HepG2 (cell line): ENCODE data around the gene L1CAM. TPM values are rescaled to one million over a fixed set of nuclear protein-coding genes. Genes with fewer than 3 reads are reported as not detected.

Experiments used
- ATAC-seq: fragments of 200-7000 bp; cut with Tn5 transposase; 3 replicates; pipeline ENCODE4 v1.9.1; 2020; ENCODE audit warnings: mild to moderate bottlenecking, moderate library complexity
- BruUV-seq: library from RNA; stranded (reverse); fragments of 400-500 nt; replicated peaks from 2 replicates; lab custom pipeline; 2021; lab: Mats Ljungman, UMichigan
- CTCF ChIA-PET: fragments of 300-600 bp; formaldehyde crosslinking; extraction: SDS; loops from one replicate; lab custom pipeline; 2021; ENCODE audit warnings: low total read pairs, inconsistent platforms, low intra/inter-chr PET ratio; lab: Yijun Ruan, JAX
- POLR2A ChIA-PET: fragments of 350-600 bp; sonication (Branson Sonifier 250); formaldehyde crosslinking; loops from one replicate; lab custom pipeline; 2020; ENCODE audit warnings: antibody characterized with exemption, inconsistent platforms; lab: Yijun Ruan, JAX
- DNase-seq: peaks from one replicate; pipeline ENCODE4 v3.0.0-alpha.2; 2015; ENCODE audit warnings: low spot score
- FAIRE-seq: peaks from 3 replicates; lab custom pipeline; 2011; peaks lifted over from hg19 to GRCh38; lab: Jason Lieb, UNC
- H2AFZ ChIP-seq: one replicate; pipeline ENCODE4 v1.6.1; 2011; ENCODE audit warnings: low read length, inconsistent platforms
- H3K27ac ChIP-seq: fragments of 300-600 bp; 3 replicates; pipeline ENCODE4 v1.8.0; 2011; ENCODE audit warnings: mixed run types, mild to moderate bottlenecking, mixed read lengths, low read length, inconsistent platforms; ENCODE audit not compliant: insufficient read depth; ENCODE audit errors: extremely low read length
- H3K27me3 ChIP-seq, 2 experiments: fragments of 200-600 bp in 1 of 2; 2 replicates in 1 of 2; 3 replicates in 1 of 2; pipeline versions ENCODE4 v1.6.0 to v1.8.0; 2011; ENCODE audit warnings: low read length in 2 of 2, mild to moderate bottlenecking in 2 of 2, moderate library complexity in 2 of 2, inconsistent platforms in 1 of 2; ENCODE audit not compliant: insufficient read depth in 2 of 2, control insufficient read depth in 1 of 2
- H3K36me3 ChIP-seq, 2 experiments: fragments of 200-600 bp in 1 of 2; replicated peaks in 1 of 2; 2 replicates in 1 of 2; 3 replicates in 1 of 2; pipeline versions ENCODE4 v1.5.1 to v1.8.0; 2011; ENCODE audit warnings: low read length in 2 of 2, inconsistent platforms in 1 of 2; ENCODE audit not compliant: insufficient read depth in 2 of 2, control insufficient read depth in 1 of 2
- H3K4me1 ChIP-seq: 2 replicates; pipeline ENCODE4 v1.5.1; 2012; ENCODE audit warnings: low read length, inconsistent platforms; ENCODE audit not compliant: insufficient read depth
- H3K4me2 ChIP-seq: 2 replicates; pipeline ENCODE4 v1.6.0; 2011; ENCODE audit warnings: low read depth, low read length, inconsistent platforms
- H3K4me3 ChIP-seq, 3 experiments: fragments of 200-600 bp in 1 of 3; sonication (generic), shearing (Covaris generic) in 1 of 3; replicated peaks in 1 of 3; 2 replicates each; pipeline ENCODE4 v1.5.1; 2011 to 2016; ENCODE audit warnings: low read length in 3 of 3, inconsistent platforms in 2 of 3, low read depth in 2 of 3, mild to moderate bottlenecking in 2 of 3, control low read depth in 1 of 3, mixed read lengths in 1 of 3; ENCODE audit not compliant: insufficient read depth in 1 of 3
- H3K79me2 ChIP-seq: one replicate; pipeline ENCODE4 v1.6.1; 2011; ENCODE audit warnings: low read length, inconsistent platforms; ENCODE audit not compliant: insufficient read depth
- H3K9ac ChIP-seq: 2 replicates; pipeline ENCODE4 v1.6.0; 2011; ENCODE audit warnings: mild to moderate bottlenecking, low read depth, low read length, inconsistent platforms; ENCODE audit not compliant: insufficient read depth
- H3K9me3 ChIP-seq: 2 replicates; pipeline ENCODE4 v1.5.1; 2012; ENCODE audit warnings: mild to moderate bottlenecking, low read length
- H4K20me1 ChIP-seq: 2 replicates; pipeline ENCODE4 v1.6.0; 2011; ENCODE audit warnings: inconsistent platforms, mild to moderate bottlenecking, low read length, moderate library complexity; ENCODE audit not compliant: insufficient read depth
- FLYWCH1 ChIP-seq: sonication (generic); formaldehyde crosslinking; IDR thresholded peaks from 2 replicates; pipeline ENCODE4 v1.8.1; 2023; ENCODE audit warnings: mild to moderate bottlenecking, missing genetic modification reagents
- FOXK1 ChIP-seq: sonication (generic); formaldehyde crosslinking; IDR thresholded peaks from 2 replicates; pipeline ENCODE4 v1.4.0; 2020; ENCODE audit warnings: low read depth, missing genetic modification reagents, borderline replicate concordance
- JDP2 ChIP-seq: sonication (generic); formaldehyde crosslinking; IDR thresholded peaks from 2 replicates; pipeline ENCODE4 v1.8.1; 2022; ENCODE audit warnings: missing genetic modification reagents, borderline replicate concordance
- MEIS2 ChIP-seq: sonication (generic); formaldehyde crosslinking; IDR thresholded peaks from 2 replicates; pipeline ENCODE4 v1.9.0; 2021; ENCODE audit warnings: mild to moderate bottlenecking, missing genetic modification reagents
- NFE2L2 ChIP-seq: fragments of 150-350 bp; IDR thresholded peaks from 2 replicates; pipeline ENCODE4 v1.6.1; 2014; ENCODE audit warnings: low read length
- PITX1 ChIP-seq: sonication (generic); formaldehyde crosslinking; IDR thresholded peaks from 2 replicates; pipeline ENCODE4 v1.5.1; 2020; ENCODE audit warnings: mild to moderate bottlenecking, missing genetic modification reagents
- XBP1 ChIP-seq: sonication (generic); formaldehyde crosslinking; IDR thresholded peaks from 2 replicates; pipeline ENCODE4 v1.5.0; 2020; ENCODE audit warnings: missing genetic modification reagents
- XRCC5 ChIP-seq: fragments of 200-400 bp; formaldehyde crosslinking; optimal IDR thresholded peaks from 2 replicates; pipeline ENCODE3; 2017; ENCODE audit warnings: mild to moderate bottlenecking, low read length
- ZNF567 ChIP-seq: sonication (generic); formaldehyde crosslinking; IDR thresholded peaks from 2 replicates; pipeline ENCODE4 v1.8.1; 2023; ENCODE audit warnings: mild to moderate bottlenecking, missing genetic modification reagents, borderline replicate concordance
- ZNF841 ChIP-seq: sonication (generic); formaldehyde crosslinking; IDR thresholded peaks from 2 replicates; pipeline ENCODE4 v1.8.1; 2023; ENCODE audit warnings: missing genetic modification reagents, borderline replicate concordance
- WGBS: methylation state at CpG from one replicate; pipeline ENCODE4 v1.1.6; 2017; ENCODE audit warnings: low lambda C conversion rate; 5-methylcytosine and 5-hydroxymethylcytosine counted together
- in situ Hi-C: cut with HindIII; loops from 2 replicates; pipeline ENCODE4 v1.10.0; 2017; ENCODE audit warnings: low pct_unique_long_range_greater_than_20kb; ENCODE audit not compliant: extremely low pct_ligation_motif_present
- intact Hi-C: fragments of 100-400 bp; cut with micrococcal nuclease; formaldehyde crosslinking; loops from one replicate; pipeline ENCODE4 v1.10.0; 2022; ENCODE audit not compliant: unreplicated experiment
- polyA plus RNA-seq, 8 experiments: library from polyadenylated mRNA; depleted of rRNA in 3 of 8; stranded (reverse) in 7 of 8; unstranded in 1 of 8; fragments of >200 nt; fragmentation: Illumina TruSeq in 4 of 8; extraction: Trizol in 4 of 8; gene quantifications; 2 replicates each; pipeline versions ENCODE4 v1.2.1 to v1.2.3, GENCODE V29; 2011 to 2016; ENCODE audit warnings: low read depth in 4 of 8, missing spikeins in 1 of 8, mixed read lengths in 1 of 8; ENCODE audit not compliant: insufficient read depth in 1 of 8
- total RNA-seq, 5 experiments: library from RNA; depleted of rRNA; stranded (reverse); fragments of >200 nt; fragmentation: Illumina TruSeq; extraction: Trizol; gene quantifications; 2 replicates each; pipeline ENCODE4 v1.2.3, GENCODE V29; 2016; ENCODE audit warnings: low read depth in 1 of 5
- TF ChIP-seq, protein P1 (sequence below): sonication (generic); formaldehyde crosslinking; IDR thresholded peaks from 2 replicates; pipeline ENCODE4 v1.5.1; 2020; ENCODE audit warnings: mild to moderate bottlenecking, missing genetic modification reagents, moderate library complexity
- TF ChIP-seq, protein P2 (sequence below): sonication (generic); formaldehyde crosslinking; IDR thresholded peaks from 2 replicates; pipeline ENCODE4 v1.5.0; 2020; ENCODE audit warnings: missing genetic modification reagents
- TF ChIP-seq, protein P3 (sequence below): sonication (generic); formaldehyde crosslinking; IDR thresholded peaks from 2 replicates; pipeline ENCODE4 v1.5.1; 2020; ENCODE audit warnings: missing genetic modification reagents, mild to moderate bottlenecking, borderline replicate concordance

The L1CAM gene
- total and polyA plus RNA-seq, 2 of the 13 experiments (the other 11 are each of a cell fraction or from before 2014, with no cell fraction given): 1.4 to 2.0 TPM

DNA sequence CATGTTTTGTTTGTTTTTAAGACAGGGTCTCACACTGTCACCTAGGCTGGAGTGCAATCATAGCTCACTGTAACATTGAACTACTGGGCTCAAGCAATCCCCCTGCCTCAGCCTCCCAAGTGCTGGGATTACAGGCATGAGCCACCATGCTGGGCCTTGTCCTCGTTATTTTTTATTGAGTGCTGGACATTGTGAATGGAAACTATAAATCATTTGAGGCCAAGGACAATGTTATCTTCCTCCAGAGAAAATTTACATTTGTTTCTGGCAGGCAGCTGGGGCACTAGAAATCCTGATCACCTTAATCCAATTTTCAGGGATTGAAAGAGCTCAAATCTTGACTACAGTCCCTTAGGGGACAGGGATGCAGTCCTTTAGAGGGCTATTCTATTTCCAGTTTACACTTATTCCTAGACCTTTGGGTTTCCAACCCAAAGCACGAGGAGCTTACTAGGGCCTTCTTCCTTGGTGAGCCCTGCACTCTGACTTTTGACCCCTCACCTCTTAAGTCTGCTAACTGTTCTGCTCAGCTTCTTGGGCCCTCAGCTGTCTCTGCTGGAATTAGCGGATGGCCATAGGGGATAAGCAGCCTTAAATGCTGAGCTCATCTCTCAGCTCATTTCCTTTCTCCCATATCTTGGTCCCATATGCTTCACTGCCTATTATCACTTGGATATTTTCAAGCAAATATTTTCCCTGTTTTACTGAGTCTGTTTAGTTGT is 32.6 kb downstream of the L1CAM start (continued):
- no peak for TF ChIP-seq ZNF567 (CRISPR knock-in tag)

DNA sequence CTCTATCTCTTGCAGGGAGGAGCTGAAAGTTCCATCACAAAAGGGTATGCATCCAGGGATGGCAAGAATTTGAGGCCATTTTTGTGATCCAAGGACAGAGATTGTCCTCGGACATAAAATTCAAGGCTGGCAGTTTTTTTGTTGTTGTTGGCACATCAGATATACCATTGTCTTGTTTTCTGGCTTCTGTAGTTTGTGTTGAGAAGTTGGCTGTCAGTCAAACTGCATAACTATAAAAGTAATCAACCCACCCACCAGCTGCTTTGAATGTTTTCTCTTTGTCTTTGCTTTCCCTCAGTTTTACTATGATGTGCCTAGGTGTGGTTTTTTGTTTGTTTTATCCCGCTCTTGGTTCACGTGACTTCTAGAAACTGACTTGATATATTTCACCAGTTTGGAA is 34.0 kb downstream of the L1CAM start:
- CTCF ChIA-PET: no interaction called here
- in situ Hi-C loops: no loop called here
- no peak for TF ChIP-seq NFE2L2
- no peak for TF ChIP-seq XBP1 (CRISPR knock-in tag)
- TF ChIP-seq FOXK1 (CRISPR knock-in tag): no peak
- TF ChIP-seq, protein P1, sequence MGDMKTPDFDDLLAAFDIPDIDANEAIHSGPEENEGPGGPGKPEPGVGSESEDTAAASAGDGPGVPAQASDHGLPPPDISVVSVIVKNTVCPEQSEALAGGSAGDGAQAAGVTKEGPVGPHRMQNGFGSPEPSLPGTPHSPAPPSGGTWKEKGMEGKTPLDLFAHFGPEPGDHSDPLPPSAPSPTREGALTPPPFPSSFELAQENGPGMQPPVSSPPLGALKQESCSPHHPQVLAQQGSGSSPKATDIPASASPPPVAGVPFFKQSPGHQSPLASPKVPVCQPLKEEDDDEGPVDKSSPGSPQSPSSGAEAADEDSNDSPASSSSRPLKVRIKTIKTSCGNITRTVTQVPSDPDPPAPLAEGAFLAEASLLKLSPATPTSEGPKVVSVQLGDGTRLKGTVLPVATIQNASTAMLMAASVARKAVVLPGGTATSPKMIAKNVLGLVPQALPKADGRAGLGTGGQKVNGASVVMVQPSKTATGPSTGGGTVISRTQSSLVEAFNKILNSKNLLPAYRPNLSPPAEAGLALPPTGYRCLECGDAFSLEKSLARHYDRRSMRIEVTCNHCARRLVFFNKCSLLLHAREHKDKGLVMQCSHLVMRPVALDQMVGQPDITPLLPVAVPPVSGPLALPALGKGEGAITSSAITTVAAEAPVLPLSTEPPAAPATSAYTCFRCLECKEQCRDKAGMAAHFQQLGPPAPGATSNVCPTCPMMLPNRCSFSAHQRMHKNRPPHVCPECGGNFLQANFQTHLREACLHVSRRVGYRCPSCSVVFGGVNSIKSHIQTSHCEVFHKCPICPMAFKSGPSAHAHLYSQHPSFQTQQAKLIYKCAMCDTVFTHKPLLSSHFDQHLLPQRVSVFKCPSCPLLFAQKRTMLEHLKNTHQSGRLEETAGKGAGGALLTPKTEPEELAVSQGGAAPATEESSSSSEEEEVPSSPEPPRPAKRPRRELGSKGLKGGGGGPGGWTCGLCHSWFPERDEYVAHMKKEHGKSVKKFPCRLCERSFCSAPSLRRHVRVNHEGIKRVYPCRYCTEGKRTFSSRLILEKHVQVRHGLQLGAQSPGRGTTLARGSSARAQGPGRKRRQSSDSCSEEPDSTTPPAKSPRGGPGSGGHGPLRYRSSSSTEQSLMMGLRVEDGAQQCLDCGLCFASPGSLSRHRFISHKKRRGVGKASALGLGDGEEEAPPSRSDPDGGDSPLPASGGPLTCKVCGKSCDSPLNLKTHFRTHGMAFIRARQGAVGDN (CRISPR knock-in tag): no peak
- TF ChIP-seq JDP2 (CRISPR knock-in tag): no peak
- TF ChIP-seq PITX1: no peak
- no peak for TF ChIP-seq XRCC5
- TF ChIP-seq, protein P2, sequence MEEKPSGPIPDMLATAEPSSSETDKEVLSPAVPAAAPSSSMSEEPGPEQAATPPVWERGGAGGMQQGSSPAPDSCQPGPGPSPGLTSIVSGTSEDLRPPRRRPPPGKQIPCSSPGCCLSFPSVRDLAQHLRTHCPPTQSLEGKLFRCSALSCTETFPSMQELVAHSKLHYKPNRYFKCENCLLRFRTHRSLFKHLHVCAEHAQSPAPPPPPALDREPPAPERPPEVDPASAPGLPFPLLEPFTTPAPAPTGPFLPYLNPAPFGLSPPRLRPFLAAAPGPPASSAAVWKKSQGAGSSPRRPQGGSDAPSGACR (CRISPR knock-in tag): no peak
- TF ChIP-seq, protein P3, sequence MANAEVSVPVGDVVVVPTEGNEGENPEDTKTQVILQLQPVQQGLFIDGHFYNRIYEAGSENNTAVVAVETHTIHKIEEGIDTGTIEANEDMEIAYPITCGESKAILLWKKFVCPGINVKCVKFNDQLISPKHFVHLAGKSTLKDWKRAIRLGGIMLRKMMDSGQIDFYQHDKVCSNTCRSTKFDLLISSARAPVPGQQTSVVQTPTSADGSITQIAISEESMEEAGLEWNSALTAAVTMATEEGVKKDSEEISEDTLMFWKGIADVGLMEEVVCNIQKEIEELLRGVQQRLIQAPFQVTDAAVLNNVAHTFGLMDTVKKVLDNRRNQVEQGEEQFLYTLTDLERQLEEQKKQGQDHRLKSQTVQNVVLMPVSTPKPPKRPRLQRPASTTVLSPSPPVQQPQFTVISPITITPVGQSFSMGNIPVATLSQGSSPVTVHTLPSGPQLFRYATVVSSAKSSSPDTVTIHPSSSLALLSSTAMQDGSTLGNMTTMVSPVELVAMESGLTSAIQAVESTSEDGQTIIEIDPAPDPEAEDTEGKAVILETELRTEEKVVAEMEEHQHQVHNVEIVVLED (CRISPR knock-in tag): no peak
- no peak for TF ChIP-seq MEIS2
- TF ChIP-seq FLYWCH1 (CRISPR knock-in tag): no peak
- no peak for TF ChIP-seq ZNF841 (CRISPR knock-in tag)
- TF ChIP-seq, all 625 proteins: peak for 0
- WGBS: 4% methylated on average over 3 of the region's 3 CpGs
- no peak for FAIRE-seq
- ATAC-seq: no peak
- POLR2A ChIA-PET: no interaction called here
- Histone ChIP-seq H3K36me3 (no peaks in the 10 kb centered on the region), H3K4me1 (no peaks in the 10 kb centered on the region), H3K27me3 (peaks cover 0 to 1% of the 10 kb centered on the region in 2 experiments; a peak in 2 of 5 replicates), H3K79me2 (no peaks in the 10 kb centered on the region), H3K9ac (no peak overlapping the region), H3K9me3 (no peaks in the 10 kb centered on the region), H2AFZ (no peak overlapping the region), H4K20me1 (no peaks in the 10 kb centered on the region), H3K4me2 (no peak overlapping the region), H3K4me3 (no peak overlapping the region), H3K27ac (no peak overlapping the region)
- DNase-seq: no peak
- intact Hi-C loops: no loop called here
- no TSS peak for BruUV-seq
